ENCODE data around the gene RHOXF2. TPM values are rescaled to one million over a fixed set of nuclear protein-coding genes. Genes with fewer than 3 reads are reported as not detected.
"Not testable (repeated sequence)": the region's sequence is repeated elsewhere in the genome, so short reads cannot be mapped to it uniquely, and the experiment has no call there.

RHOXF2 gene
- total RNA-seq, 2 donors from 2014 or later = not detected

GRCh38 chrX:120146323-120146722, 12.1 kb upstream of the RHOXF2 start:
- not testable (repeated sequence) for DNase-seq (ENCODE audit: low spot score); H3K36me3 Mint-ChIP-seq; H3K9me3 Mint-ChIP-seq; H3K4me3 Mint-ChIP-seq; ATAC-seq; H3K27me3 Mint-ChIP-seq
- H3K27ac Mint-ChIP-seq = peak overlapping the region in 1 of 2 donors; percentile 21
- peaks cover 28 to 41% of the 10 kb centered on the region in 2 donors for H3K4me1 Mint-ChIP-seq (ENCODE audit: low read depth in 2 of 2)

GRCh38 chrX:120147537-120147936, 10.9 kb upstream of the RHOXF2 start:
- no peak overlapping the region for H3K27ac Mint-ChIP-seq
- H3K4me3 Mint-ChIP-seq = no peak overlapping the region
- no peaks in the 10 kb centered on the region for H3K9me3 Mint-ChIP-seq
- H3K4me1 Mint-ChIP-seq (ENCODE audit: low read depth in 2 of 2) = peaks cover 28 to 34% of the 10 kb centered on the region in 2 donors
- DNase-seq (ENCODE audit: low spot score) = no peak
- peaks cover 0 to 6% of the 10 kb centered on the region in 2 donors for H3K27me3 Mint-ChIP-seq
- peak in 1 of 2 donors; percentile 32 for ATAC-seq
- no peaks in the 10 kb centered on the region for H3K36me3 Mint-ChIP-seq

GRCh38 chrX:120150109-120150744, 8.2 kb upstream of the RHOXF2 start:
- DNase-seq (ENCODE audit: low spot score); H3K4me3 Mint-ChIP-seq; H3K27me3 Mint-ChIP-seq; H3K27ac Mint-ChIP-seq; H3K36me3 Mint-ChIP-seq; H3K9me3 Mint-ChIP-seq: not testable (repeated sequence)
- H3K4me1 Mint-ChIP-seq (ENCODE audit: low read depth in 2 of 2) = peaks cover 20 to 21% of the 10 kb centered on the region in 2 donors
- peak in 1 of 2 donors; percentile 55 for ATAC-seq

- not testable (repeated sequence) for DNase-seq (ENCODE audit: low spot score); H3K27me3 Mint-ChIP-seq; H3K9me3 Mint-ChIP-seq; H3K4me1 Mint-ChIP-seq (ENCODE audit: low read depth in 2 of 2); ATAC-seq; H3K27ac Mint-ChIP-seq; H3K36me3 Mint-ChIP-seq; H3K4me3 Mint-ChIP-seq
These were observed 673 bp downstream of the RHOXF2 start for GRCh38 chrX:120159086-120159485.

GRCh38 chrX:120193254-120193653, 34.8 kb downstream of the RHOXF2 start:
- ATAC-seq; DNase-seq (ENCODE audit: low spot score); H3K36me3 Mint-ChIP-seq; H3K9me3 Mint-ChIP-seq; H3K4me3 Mint-ChIP-seq; H3K27ac Mint-ChIP-seq; H3K4me1 Mint-ChIP-seq (ENCODE audit: low read depth in 2 of 2); H3K27me3 Mint-ChIP-seq: not testable (repeated sequence)

GRCh38 chrX:120193720-120194119, 35.3 kb downstream of the RHOXF2 start:
- H3K36me3 Mint-ChIP-seq; H3K9me3 Mint-ChIP-seq; H3K4me1 Mint-ChIP-seq (ENCODE audit: low read depth in 2 of 2); H3K4me3 Mint-ChIP-seq; H3K27ac Mint-ChIP-seq; DNase-seq (ENCODE audit: low spot score); H3K27me3 Mint-ChIP-seq; ATAC-seq: not testable (repeated sequence)

- not testable (repeated sequence) for H3K9me3 Mint-ChIP-seq; DNase-seq (ENCODE audit: low spot score); H3K27ac Mint-ChIP-seq; H3K4me3 Mint-ChIP-seq; H3K4me1 Mint-ChIP-seq (ENCODE audit: low read depth in 2 of 2); H3K27me3 Mint-ChIP-seq; ATAC-seq; H3K36me3 Mint-ChIP-seq
These were observed 37.4 kb downstream of the RHOXF2 start for GRCh38 chrX:120195786-120196185.

GRCh38 chrX:120196626-120197283, 38.3 kb downstream of the RHOXF2 start:
- ATAC-seq, H3K27me3 Mint-ChIP-seq: not testable (repeated sequence)

GRCh38 chrX:120200851-120201250, 42.4 kb downstream of the RHOXF2 start:
- no peak for DNase-seq (ENCODE audit: low spot score)
- no peak for ATAC-seq
- Mint-ChIP-seq H3K27me3 (peaks cover 0 to 2% of the 10 kb centered on the region in 2 donors), H3K4me3 (no peak overlapping the region), H3K36me3 (no peaks in the 10 kb centered on the region), H3K9me3 (no peaks in the 10 kb centered on the region), H3K4me1 (ENCODE audit: low read depth in 2 of 2) (peaks cover 0 to 6% of the 10 kb centered on the region in 2 donors), H3K27ac (no peak overlapping the region)

More at GRCh38 chrX:120196626-120197283, 38.3 kb downstream of the RHOXF2 start:
- not testable (repeated sequence) for H3K4me1 Mint-ChIP-seq (ENCODE audit: low read depth in 2 of 2); H3K36me3 Mint-ChIP-seq; H3K9me3 Mint-ChIP-seq; DNase-seq (ENCODE audit: low spot score); H3K27ac Mint-ChIP-seq; H3K4me3 Mint-ChIP-seq

- Mint-ChIP-seq H3K4me1 (ENCODE audit: low read depth in 2 of 2) (peaks cover 0 to 3% of the 10 kb centered on the region in 2 donors), H3K36me3 (no peaks in the 10 kb centered on the region), H3K27ac (no peak overlapping the region), H3K27me3 (no peaks in the 10 kb centered on the region), H3K4me3 (no peak overlapping the region), H3K9me3 (no peaks in the 10 kb centered on the region)
- ATAC-seq (peak in 1 of 2 donors; percentile 6), DNase-seq (ENCODE audit: low spot score) (no peak)
These were observed 47.7 kb downstream of the RHOXF2 start for GRCh38 chrX:120205816-120206753.

GRCh38 chrX:120207009-120207605, 48.7 kb downstream of the RHOXF2 start:
- ATAC-seq (no peak), DNase-seq (ENCODE audit: low spot score) (no peak)
- Mint-ChIP-seq H3K4me1 (ENCODE audit: low read depth in 2 of 2) (peaks cover 0 to 3% of the 10 kb centered on the region in 2 donors), H3K36me3 (no peaks in the 10 kb centered on the region), H3K4me3 (no peak overlapping the region), H3K9me3 (no peaks in the 10 kb centered on the region), H3K27me3 (no peaks in the 10 kb centered on the region), H3K27ac (no peak overlapping the region)

GRCh38 chrX:120213438-120214265, 55.2 kb downstream of the RHOXF2 start:
- Mint-ChIP-seq H3K36me3 (no peaks in the 10 kb centered on the region), H3K27ac (no peak overlapping the region), H3K27me3 (peaks cover 0 to 3% of the 10 kb centered on the region in 2 donors), H3K9me3 (no peaks in the 10 kb centered on the region), H3K4me3 (no peak overlapping the region), H3K4me1 (ENCODE audit: low read depth in 2 of 2) (peaks cover 3 to 7% of the 10 kb centered on the region in 2 donors)
- DNase-seq (ENCODE audit: low spot score) = peak; percentile 73
- ATAC-seq = peak in 1 of 2 donors; percentile 75
